K562 (cell line): Measurements from ENCODE around the gene PREX1. TPM values are rescaled to one million over a fixed set of nuclear protein-coding genes. Genes with fewer than 3 reads are reported as not detected.

Source experiments
- ATAC-seq: fragments of 200-7000 bp; cut with Tn5 transposase; 3 replicates; pipeline ENCODE4 v1.9.1; 2020; ENCODE audit warnings: moderate library complexity
- BruUV-seq: library from RNA; stranded (reverse); fragments of 400-500 nt; replicated peaks from 2 replicates; lab custom pipeline; 2021; lab: Mats Ljungman, UMichigan
- CTCF ChIA-PET: fragments of 300-600 bp; formaldehyde crosslinking; extraction: SDS; loops from one replicate; lab custom pipeline; 2021; ENCODE audit warnings: low intra/inter-chr PET ratio; lab: Yijun Ruan, JAX
- POLR2A ChIA-PET: fragments of 300-600, 350-650 bp; sonication (Branson Sonifier 250); formaldehyde crosslinking; extraction: SDS; loops from one replicate; lab custom pipeline; 2021; ENCODE audit warnings: antibody characterized with exemption, inconsistent platforms; lab: Yijun Ruan, JAX
- DNase-seq, 4 experiments: peaks; one replicate each; pipeline versions ENCODE4 v3.0.0 to v3.0.0-alpha.2; 2011 to 2018; ENCODE audit warnings: low spot score in 3 of 4, mixed read lengths in 3 of 4; ENCODE audit errors: extremely low read depth in 1 of 4
- FAIRE-seq: peaks from 2 replicates; lab custom pipeline; 2011; peaks lifted over from hg19 to GRCh38; lab: Jason Lieb, UNC
- H2AFZ ChIP-seq: 2 replicates; pipeline ENCODE4 v1.6.0; 2011; ENCODE audit warnings: low read depth, low read length, control low read depth, inconsistent platforms
- H3K27ac ChIP-seq: fragments of 200-600 bp; 3 replicates; pipeline ENCODE4 v1.8.0; 2011; ENCODE audit warnings: low read depth, mild to moderate bottlenecking, control low read depth, inconsistent platforms, low read length, moderate library complexity, mixed read lengths; ENCODE audit errors: extremely low read depth
- H3K27me3 ChIP-seq, 2 experiments: fragments of 300-600 bp in 1 of 2; 2 replicates in 1 of 2; 3 replicates in 1 of 2; pipeline versions ENCODE4 v1.6.0 to v1.8.0; 2011; ENCODE audit warnings: inconsistent platforms in 2 of 2, low read length in 2 of 2, mild to moderate bottlenecking in 1 of 2, mixed read lengths in 1 of 2, moderate library complexity in 1 of 2; ENCODE audit not compliant: control insufficient read depth in 2 of 2, insufficient read depth in 2 of 2
- H3K36me3 ChIP-seq: fragments of 300-600 bp; 3 replicates; pipeline ENCODE4 v1.8.0; 2011; ENCODE audit warnings: mild to moderate bottlenecking, low read length, inconsistent platforms; ENCODE audit not compliant: control insufficient read depth, insufficient read depth
- H3K4me1 ChIP-seq, 2 experiments: fragments of 200-600 bp in 1 of 2; replicated peaks in 1 of 2; 2 replicates in 1 of 2; 3 replicates in 1 of 2; pipeline versions ENCODE4 v1.5.1 to v1.8.0; 2011; ENCODE audit warnings: inconsistent platforms in 2 of 2, low read length in 2 of 2, mild to moderate bottlenecking in 1 of 2, mixed read lengths in 1 of 2, moderate library complexity in 1 of 2; ENCODE audit not compliant: control insufficient read depth in 2 of 2, insufficient read depth in 2 of 2
- H3K4me2 ChIP-seq: 2 replicates; pipeline ENCODE4 v1.6.1; 2011; ENCODE audit warnings: low read length, control low read depth, inconsistent platforms, mixed read lengths; ENCODE audit not compliant: insufficient read depth
- H3K4me3 ChIP-seq: fragments of 200-600 bp; sonication (generic), shearing (Covaris generic); 2 replicates; pipeline ENCODE4 v1.5.1; 2016; ENCODE audit warnings: control low read depth, inconsistent platforms
- H3K79me2 ChIP-seq: fragments of 200-600 bp; 3 replicates; pipeline ENCODE4 v1.8.0; 2011; ENCODE audit warnings: low read length, inconsistent platforms; ENCODE audit not compliant: control insufficient read depth, insufficient read depth
- H3K9ac ChIP-seq, 2 experiments: 2 replicates each; pipeline versions ENCODE4 v1.6.0 to v1.6.1; 2011; ENCODE audit warnings: low read depth in 2 of 2, low read length in 2 of 2, control low read depth in 1 of 2, inconsistent platforms in 1 of 2, mild to moderate bottlenecking in 1 of 2, mixed read lengths in 1 of 2; ENCODE audit not compliant: insufficient read depth in 1 of 2
- H3K9me1 ChIP-seq: one replicate; pipeline ENCODE4 v1.6.0; 2011; ENCODE audit warnings: inconsistent platforms, mild to moderate bottlenecking, low read length, moderate library complexity; ENCODE audit not compliant: control insufficient read depth, insufficient read depth
- H3K9me3 ChIP-seq: replicated peaks from 2 replicates; pipeline ENCODE4 v1.5.1; 2011; ENCODE audit warnings: low read depth, low read length, inconsistent platforms; ENCODE audit not compliant: control insufficient read depth, insufficient read depth
- H4K20me1 ChIP-seq: replicated peaks from 2 replicates; pipeline ENCODE4 v1.6.1; 2011; ENCODE audit warnings: low read length, inconsistent platforms, mixed read lengths; ENCODE audit not compliant: control insufficient read depth, insufficient read depth
- ADNP ChIP-seq: fragments of 200-800 bp; sonication (Bioruptor generic); IDR thresholded peaks from 2 replicates; pipeline ENCODE4 v1.6.1; 2016; ENCODE audit warnings: missing genetic modification characterization, missing compliant biosample characterization
- ARID2 ChIP-seq: fragments of 450-650 bp; IDR thresholded peaks from 2 replicates; pipeline ENCODE4 v1.6.1; 2017; ENCODE audit warnings: antibody characterized with exemption, mild to moderate bottlenecking
- CCAR2 ChIP-seq: fragments of 200-400 bp; formaldehyde crosslinking; IDR thresholded peaks from 2 replicates; pipeline ENCODE4 v1.6.1; 2017; ENCODE audit warnings: mild to moderate bottlenecking, low read depth, low read length
- KLF13 ChIP-seq: fragments of 450-650 bp; IDR thresholded peaks from 2 replicates; pipeline ENCODE4 v1.6.1; 2016; ENCODE audit warnings: missing genetic modification characterization, low read depth, mild to moderate bottlenecking, missing compliant biosample characterization, moderate library complexity, borderline replicate concordance
- MXD1 ChIP-seq: fragments of 250-450 bp; sonication (Bioruptor Pico); IDR thresholded peaks from 2 replicates; pipeline ENCODE4 v1.8.0; 2021; ENCODE audit warnings: borderline replicate concordance, mild to moderate bottlenecking, moderate library complexity; ENCODE audit not compliant: poor library complexity, severe bottlenecking
- NCOA2 ChIP-seq, 2 experiments: fragments of 450-650 bp; IDR thresholded peaks; 2 replicates each; pipeline ENCODE4 v1.6.1; 2018; ENCODE audit warnings: mild to moderate bottlenecking in 2 of 2, moderate library complexity in 1 of 2; ENCODE audit not compliant: partially characterized antibody in 2 of 2
- NFRKB ChIP-seq: fragments of 450-650 bp; IDR thresholded peaks from 2 replicates; pipeline ENCODE4 v1.6.1; 2016; ENCODE audit warnings: low read depth
- POLR3G ChIP-seq: IDR thresholded peaks from 2 replicates; pipeline ENCODE4 v1.6.1; 2011; ENCODE audit not compliant: insufficient read length, insufficient replicate concordance; ENCODE audit errors: extremely low read depth
- PURB ChIP-seq: sonication (generic); formaldehyde crosslinking; IDR thresholded peaks from 2 replicates; pipeline ENCODE4 v1.9.0; 2021; ENCODE audit warnings: low read depth, mild to moderate bottlenecking, missing genetic modification reagents
- SNIP1 ChIP-seq: fragments of 450-650 bp; IDR thresholded peaks from 2 replicates; pipeline ENCODE4 v1.7.1; 2017; ENCODE audit warnings: low read depth, mild to moderate bottlenecking
- TEAD2 ChIP-seq: fragments of 450-650 bp; IDR thresholded peaks from 2 replicates; pipeline ENCODE4 v1.6.1; 2016; ENCODE audit warnings: missing genetic modification characterization, control low read depth, missing compliant biosample characterization
- ZBTB7A ChIP-seq: IDR thresholded peaks from 2 replicates; pipeline ENCODE4 v1.6.1; 2011; ENCODE audit warnings: low read depth, mild to moderate bottlenecking, low read length, moderate library complexity, borderline replicate concordance; ENCODE audit not compliant: control insufficient read depth
- ZBTB8A ChIP-seq: fragments of 450-650 bp; IDR thresholded peaks from 2 replicates; pipeline ENCODE4 v1.6.1; 2018; ENCODE audit warnings: mild to moderate bottlenecking, moderate library complexity; ENCODE audit not compliant: partially characterized antibody
- ZC3H4 ChIP-seq: sonication (generic); formaldehyde crosslinking; IDR thresholded peaks from 2 replicates; pipeline ENCODE4 v1.9.0; 2021; ENCODE audit warnings: missing genetic modification reagents, borderline replicate concordance
- ZNF134 ChIP-seq: fragments of 250-450 bp; sonication (Bioruptor Pico); conservative IDR thresholded peaks from 2 replicates; pipeline ENCODE4 v1.4.0; 2020
- WGBS: fragments of 100-300 bp; shearing (Covaris generic); methylation state at CpG from one replicate; pipeline ENCODE4 v1.1.6; 2016; ENCODE audit warnings: low coverage, mixed read lengths; ENCODE audit not compliant: insufficient coverage; ENCODE audit errors: missing lambda C conversion rate; 5-methylcytosine and 5-hydroxymethylcytosine counted together
- in situ Hi-C: fragments of 300-500 bp; cut with MboI; formaldehyde crosslinking; loops from 4 replicates; pipeline ENCODE4 v1.15.0; 2018; ENCODE audit warnings: inconsistent platforms, mixed read lengths
- intact Hi-C: fragments of 100-400 bp; cut with micrococcal nuclease; formaldehyde crosslinking; loops from 2 replicates; pipeline ENCODE4 v1.14.2; 2022
- polyA plus RNA-seq, 8 experiments: library from polyadenylated mRNA; depleted of rRNA in 4 of 8; stranded (reverse) in 5 of 8; unstranded in 3 of 8; fragments of >200 nt; fragmentation: Nextera tagmentation in 2 of 8; fragmentation: Illumina TruSeq in 1 of 8; extraction: Ambion mirVana in 2 of 8; extraction: Trizol in 1 of 8; gene quantifications; 2 replicates each; pipeline versions ENCODE4 v1.2.1 to v1.2.3, GENCODE V29; 2011 to 2014; ENCODE audit warnings: inconsistent platforms in 1 of 8, missing spikeins in 1 of 8
- total RNA-seq, 7 experiments: library from RNA; depleted of rRNA in 6 of 7; stranded (reverse); fragments of >200 nt in 6 of 7; fragmentation: Illumina TruSeq in 2 of 7; extraction: Trizol in 2 of 7; gene quantifications; 2 replicates each; pipeline versions ENCODE4 v1.2.1 to v1.2.3, GENCODE V29; 2011 to 2021; ENCODE audit warnings: low replicate concordance in 1 of 7
- TF ChIP-seq, protein P1 (sequence below): IDR thresholded peaks from 2 replicates; pipeline ENCODE4 v1.6.1; 2012; ENCODE audit warnings: low read depth, low read length, improper control_type of control experiment, borderline replicate concordance

PREX1 gene
- total and polyA plus RNA-seq, 9 of the 15 experiments (the other 6 are each of a cell fraction or from before 2014, with no cell fraction given): 0.37 to 10.4 (median 4.8) TPM

GRCh38 chr20:48608756-48609155 lies 219.0 kb downstream of the PREX1 start:
- no peak for DNase-seq
- Histone ChIP-seq H3K36me3 (no peaks in the 10 kb centered on the region), H3K4me1 (no peaks in the 10 kb centered on the region), H3K9me1 (no peaks in the 10 kb centered on the region), H3K79me2 (no peaks in the 10 kb centered on the region), H3K4me2 (no peak overlapping the region), H3K4me3 (no peak overlapping the region), H2AFZ (no peak overlapping the region), H4K20me1 (no peaks in the 10 kb centered on the region; the same call in 1 of the 2 replicates), H3K9me3 (no peaks in the 10 kb centered on the region), H3K27me3 (peaks cover 8 to 44% of the 10 kb centered on the region in 2 experiments; a peak in 3 of 5 replicates), H3K9ac (no peak overlapping the region), H3K27ac (no peak overlapping the region)
- WGBS: 0% methylated on average over 3 of the region's 3 CpGs
- intact Hi-C loops: no loop called here
- ATAC-seq: no peak
- no TSS peak for BruUV-seq
- in situ Hi-C loops: no loop called here
- POLR2A ChIA-PET: interaction anchor here (0.7 kb wide), 1 partner anchor 14 kb away, joined by 3 read pairs; no protein-coding TSS in a partner anchor
- CTCF ChIA-PET: no interaction called here
- no peak for FAIRE-seq
- no peak for TF ChIP-seq ARID2
- no peak for TF ChIP-seq CCAR2
- no peak for TF ChIP-seq ADNP (tag)
- no peak for TF ChIP-seq POLR3G
- TF ChIP-seq SNIP1: no peak
- no peak for TF ChIP-seq KLF13 (tag)
- TF ChIP-seq ZC3H4: no peak
- no peak for TF ChIP-seq PURB
- no peak for TF ChIP-seq NCOA2 (IDR thresholded peaks at IDR 0.05; ENCODE audit: partially characterized antibody in 2 of 2)
- no peak for TF ChIP-seq ZBTB7A
- TF ChIP-seq ZBTB8A: no peak
- no peak for TF ChIP-seq MXD1
- no peak for TF ChIP-seq TEAD2 (tag)
- no peak for TF ChIP-seq NFRKB
- TF ChIP-seq ZNF134: no peak
- TF ChIP-seq, protein P1, sequence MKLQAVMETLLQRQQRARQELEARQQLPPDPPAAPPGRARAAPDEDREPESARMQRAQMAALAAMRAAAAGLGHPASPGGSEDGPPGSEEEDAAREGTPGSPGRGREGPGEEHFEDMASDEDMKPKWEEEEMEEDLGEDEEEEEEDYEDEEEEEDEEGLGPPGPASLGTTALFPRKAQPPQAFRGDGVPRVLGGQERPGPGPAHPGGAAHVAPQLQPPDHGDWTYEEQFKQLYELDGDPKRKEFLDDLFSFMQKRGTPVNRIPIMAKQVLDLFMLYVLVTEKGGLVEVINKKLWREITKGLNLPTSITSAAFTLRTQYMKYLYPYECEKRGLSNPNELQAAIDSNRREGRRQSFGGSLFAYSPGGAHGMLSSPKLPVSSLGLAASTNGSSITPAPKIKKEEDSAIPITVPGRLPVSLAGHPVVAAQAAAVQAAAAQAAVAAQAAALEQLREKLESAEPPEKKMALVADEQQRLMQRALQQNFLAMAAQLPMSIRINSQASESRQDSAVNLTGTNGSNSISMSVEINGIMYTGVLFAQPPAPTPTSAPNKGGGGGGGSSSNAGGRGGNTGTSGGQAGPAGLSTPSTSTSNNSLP: no peak
